Activated CD8-positive, alpha-beta memory T cell treated with anti-CD3 and anti-CD28 coated beads, Interleukin-2, amount 50 U/mL, for 4 hours (primary cell): Measurements from ENCODE around the gene CBFA2T3.
"Not testable (repeated sequence)": the region's sequence is repeated elsewhere in the genome, so short reads cannot be mapped to it uniquely, and the experiment has no call there.

ENCODE experiments used
- DNase-seq: peaks from one replicate; pipeline ENCODE4 v3.0.0-alpha.2; 2020

CBFA2T3 gene

GRCh38 chr16:89012622-89012995 is 35.6 kb upstream of the CBFA2T3 start:
- DNase-seq, result no peak

- no peak for DNase-seq
Measured at GRCh38 chr16:89011909-89012621, 35.1 kb upstream of the CBFA2T3 start.

- no peak for DNase-seq
Measured at GRCh38 chr16:89010210-89010925, 33.4 kb upstream of the CBFA2T3 start.

GRCh38 chr16:89009343-89010209 is 32.6 kb upstream of the CBFA2T3 start:
- no peak for DNase-seq

DNA sequence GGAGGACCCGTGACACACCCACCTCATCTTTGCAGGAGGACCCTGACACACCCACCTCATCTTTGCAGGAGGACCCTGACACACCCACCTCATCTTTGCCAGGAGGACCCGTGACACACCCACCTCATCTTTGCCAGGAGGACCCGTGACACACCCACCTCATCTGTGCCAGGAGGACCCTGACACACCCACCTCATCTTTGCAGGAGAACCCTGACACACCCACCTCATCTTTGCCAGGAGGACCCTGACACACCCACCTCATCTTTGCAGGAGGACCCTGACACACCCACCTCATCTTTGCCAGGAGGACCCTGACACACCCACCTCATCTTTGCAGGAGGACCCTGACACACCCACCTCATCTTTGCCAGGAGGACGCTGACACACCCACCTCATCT is 31.8 kb upstream of the CBFA2T3 start:
- not testable (repeated sequence) for DNase-seq

- DNase-seq, result no peak
Measured at GRCh38 chr16:89007371-89008249, 30.6 kb upstream of the CBFA2T3 start.

DNA sequence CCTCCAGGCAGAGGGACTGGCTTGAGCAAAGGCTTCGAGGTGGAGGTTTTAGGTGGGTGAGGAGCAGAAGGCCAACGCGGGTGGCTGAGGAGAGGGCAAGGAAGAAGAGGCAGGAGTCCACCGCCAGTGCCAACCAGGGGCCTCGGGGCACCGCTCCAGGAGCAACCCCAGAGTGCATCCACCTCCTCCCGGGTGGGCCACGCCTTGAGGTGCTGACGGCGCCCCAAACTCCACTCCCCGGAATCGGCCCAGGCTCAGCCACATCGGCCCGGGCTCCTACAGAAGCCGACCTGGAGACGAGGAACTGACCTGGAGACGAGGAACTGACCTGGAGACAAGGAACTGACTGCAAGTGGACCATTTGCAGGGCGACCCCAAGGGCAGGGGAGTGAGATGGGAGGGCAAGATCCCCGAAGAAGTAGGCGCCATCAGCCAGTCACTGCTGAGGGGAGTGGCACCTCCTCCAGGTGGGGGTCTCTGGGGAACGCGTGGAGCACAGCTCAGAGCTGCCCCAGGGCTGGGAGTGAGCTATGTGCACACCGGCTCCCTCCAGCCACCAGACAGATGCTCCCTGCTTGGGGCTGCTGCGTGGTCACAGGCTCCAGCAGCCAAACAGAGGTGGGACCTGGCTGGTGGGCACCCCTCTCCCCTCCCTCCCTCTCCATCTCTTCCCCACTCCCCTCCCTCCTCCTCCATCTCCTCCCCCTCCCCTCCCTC is 29.2 kb upstream of the CBFA2T3 start:
- DNase-seq, result no peak

DNA sequence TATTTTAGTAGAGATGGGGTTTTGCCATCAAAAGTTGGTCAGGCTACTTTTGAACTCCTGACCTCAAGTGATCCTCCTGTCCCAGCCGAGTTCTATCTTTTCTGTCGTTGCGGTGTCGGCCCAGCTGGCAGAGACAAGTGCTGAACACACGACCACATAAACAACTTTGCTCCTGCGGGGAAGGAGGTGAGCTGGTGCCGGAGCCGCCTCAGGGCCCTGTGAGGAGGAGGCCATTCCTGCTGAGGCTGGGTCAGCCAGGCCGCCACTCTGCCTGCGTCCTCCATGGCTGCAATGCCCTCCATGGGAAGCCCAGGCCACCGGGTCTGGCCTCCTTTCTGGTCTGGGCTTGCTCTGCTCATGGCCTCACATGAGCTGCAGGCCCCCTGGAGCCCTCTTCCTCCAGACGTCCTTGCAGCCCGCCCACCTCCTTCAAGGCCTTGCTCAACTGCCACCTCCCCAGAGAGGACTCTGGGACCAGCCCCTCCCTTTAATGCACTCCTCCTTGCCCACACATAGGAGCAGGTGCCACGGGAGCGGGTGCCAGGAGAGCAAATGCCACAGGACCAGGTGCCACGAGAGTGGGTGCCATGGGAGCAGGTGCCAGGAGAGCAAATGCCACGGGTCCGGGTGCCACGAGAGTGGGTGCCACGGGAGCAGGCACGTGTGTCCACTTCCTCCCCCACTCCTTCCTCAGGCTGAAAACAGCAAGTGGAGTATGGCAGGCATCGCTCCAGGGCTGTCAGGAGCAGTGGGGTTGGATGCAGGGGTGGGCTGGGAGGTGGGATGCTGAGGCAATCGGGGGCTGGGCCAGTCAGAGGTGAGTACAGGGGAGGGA is 28.4 kb upstream of the CBFA2T3 start:
- no peak for DNase-seq

- DNase-seq, result no peak
Measured at GRCh38 chr16:89004209-89004831, 27.3 kb upstream of the CBFA2T3 start.

DNA sequence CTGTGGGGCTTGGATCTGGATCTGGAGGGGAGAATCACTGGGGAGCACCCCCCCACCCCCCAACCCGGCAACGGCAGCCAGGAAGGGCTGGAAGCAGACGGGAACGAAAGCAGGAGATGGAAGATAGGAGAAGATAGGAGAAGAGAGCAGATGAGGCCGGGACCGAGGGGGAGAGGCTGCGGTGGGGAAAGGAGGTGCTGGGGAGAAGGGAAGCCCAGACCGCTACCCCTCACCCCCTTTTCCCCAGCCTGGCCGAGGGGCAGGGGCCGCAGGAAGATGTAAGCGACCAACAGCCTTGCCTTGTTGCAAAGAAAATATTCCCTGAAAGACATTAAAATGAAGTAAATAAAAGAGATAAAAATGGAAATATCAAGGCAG is 26.8 kb upstream of the CBFA2T3 start:
- DNase-seq, result no peak

- DNase-seq, result no peak
Measured at GRCh38 chr16:89002851-89003830, 26.1 kb upstream of the CBFA2T3 start.

DNA sequence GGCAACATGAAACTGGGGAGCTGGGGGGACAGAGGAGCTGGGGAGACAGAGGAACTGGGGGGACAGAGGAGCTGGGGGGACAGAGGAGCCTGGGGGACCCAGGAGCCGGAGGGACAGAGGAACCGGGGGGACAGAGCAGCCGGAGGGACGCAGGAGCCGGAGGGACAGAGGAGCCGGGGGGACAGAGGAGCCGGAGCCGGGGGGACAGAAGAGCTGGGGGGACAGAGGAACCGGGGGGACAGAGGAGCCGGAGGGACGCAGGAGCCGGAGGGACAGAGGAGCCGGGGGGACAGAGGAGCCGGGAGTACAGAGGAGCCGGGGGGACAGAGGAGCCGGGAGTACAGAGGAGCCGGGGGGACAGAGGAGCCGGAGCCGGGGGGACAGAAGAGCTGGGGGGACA is 25.1 kb upstream of the CBFA2T3 start:
- not testable (repeated sequence) for DNase-seq

- no peak for DNase-seq
Measured at GRCh38 chr16:89001117-89002027, 24.4 kb upstream of the CBFA2T3 start.

- DNase-seq, result no peak
Measured at GRCh38 chr16:89000207-89000959, 23.4 kb upstream of the CBFA2T3 start.

GRCh38 chr16:88999457-89000206 is 22.6 kb upstream of the CBFA2T3 start:
- peak; percentile 50 for DNase-seq

- DNase-seq, result no peak
Measured at GRCh38 chr16:88995746-88996535, 18.9 kb upstream of the CBFA2T3 start.
